ENCODE data around the gene ZNF740. TPM values are rescaled to one million over a fixed set of nuclear protein-coding genes. Genes with fewer than 3 reads are reported as not detected.
"Not testable (repeated sequence)": the region's sequence is repeated elsewhere in the genome, so short reads cannot be mapped to it uniquely, and the experiment has no call there.

ZNF740 gene
- total RNA-seq, 1 donor from 2014 or later, result 19.6 TPM

DNA sequence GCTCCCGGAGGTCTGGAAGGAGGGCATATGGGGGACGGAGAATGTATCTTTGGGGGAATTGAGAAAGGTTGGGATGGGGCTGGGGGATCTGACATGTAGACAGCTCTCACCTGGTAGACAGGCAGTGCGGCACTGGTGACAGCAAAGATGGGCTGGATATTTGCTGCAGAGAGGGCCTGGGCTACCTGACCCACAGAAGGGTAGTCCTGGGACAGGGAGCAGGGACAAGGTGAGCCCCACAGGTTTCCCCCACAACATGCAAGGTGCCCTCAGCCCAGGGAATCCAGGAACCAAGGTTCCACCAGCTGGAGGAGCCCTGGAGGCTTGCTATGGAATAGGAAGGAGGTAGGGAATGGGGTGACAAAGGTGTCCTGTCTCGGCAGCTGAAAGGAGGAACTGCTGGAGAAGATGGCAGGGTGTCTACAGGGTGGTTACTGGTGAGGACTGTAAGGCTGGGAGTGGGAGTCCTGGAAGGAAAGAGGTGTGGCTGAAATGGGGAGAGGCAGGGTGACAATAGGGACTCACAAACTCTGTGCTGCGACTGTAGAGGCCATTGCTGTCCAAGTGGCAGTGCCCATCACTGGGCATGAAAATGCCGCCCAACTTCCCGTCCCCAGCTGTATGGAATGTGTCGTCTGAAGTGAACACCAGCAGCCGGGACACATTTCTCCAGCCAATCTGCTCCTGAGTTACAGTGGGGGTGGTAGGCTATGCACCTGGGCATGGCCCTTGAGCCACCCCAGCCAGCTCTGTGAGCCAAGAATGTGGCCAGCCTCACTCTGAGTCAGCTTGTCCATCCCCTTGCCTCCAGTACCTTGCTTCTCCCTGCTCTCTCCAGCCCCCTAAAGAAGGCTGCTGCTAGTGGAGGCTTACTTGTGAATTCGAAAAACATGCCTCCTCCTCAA lies 15.2 kb downstream of the ZNF740 start:
- ATAC-seq, result no peak

DNA sequence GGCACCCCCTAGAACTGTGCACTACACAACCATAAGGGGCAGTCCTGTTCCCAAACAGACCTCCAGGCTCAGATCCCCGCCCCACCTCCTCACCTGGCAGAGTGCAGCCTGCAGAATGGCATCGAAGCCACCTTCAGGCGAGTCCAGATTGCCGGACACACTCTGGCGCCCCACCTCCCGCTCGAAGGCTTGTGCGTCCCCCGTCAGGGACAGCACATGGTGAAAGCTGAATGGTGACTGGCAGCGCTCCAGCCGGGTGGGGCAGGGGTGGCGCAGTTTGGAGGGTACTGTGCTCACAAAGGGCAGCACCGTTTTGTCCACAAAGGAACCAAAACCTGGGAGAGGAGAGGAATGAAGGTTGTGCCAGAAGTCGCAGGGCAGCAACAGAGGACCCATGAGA lies 16.0 kb downstream of the ZNF740 start:
- ATAC-seq, result no peak

DNA sequence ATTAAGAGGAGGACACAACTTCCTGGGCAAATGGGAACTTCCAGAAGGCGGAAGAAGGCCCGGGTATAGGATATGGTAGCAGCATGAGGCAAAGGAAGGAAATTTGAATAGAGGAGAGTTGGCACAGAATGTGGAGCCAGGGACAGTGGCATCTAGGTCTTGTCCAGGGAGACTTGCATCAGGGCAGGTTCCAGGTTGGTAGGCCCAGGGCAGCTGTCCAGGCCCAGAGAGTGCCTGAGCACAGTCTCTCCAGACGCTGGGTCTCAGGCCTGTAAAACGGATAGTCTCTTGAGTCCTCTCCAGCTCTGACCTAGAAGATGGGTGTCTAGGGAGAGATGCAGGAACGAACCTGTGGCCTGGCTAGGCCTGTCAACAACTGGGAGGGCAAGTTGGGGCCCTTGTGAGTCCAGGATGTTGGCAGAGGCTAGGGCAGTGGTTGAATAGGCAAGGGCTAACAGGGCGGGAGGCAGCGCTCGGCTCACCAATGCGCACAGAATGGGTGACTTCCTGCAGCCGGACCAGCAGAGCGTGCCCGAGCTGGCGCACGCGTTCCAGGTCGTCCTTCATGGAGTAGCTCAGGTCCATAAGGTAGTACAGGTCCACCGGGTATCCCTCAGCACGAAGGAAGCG lies 16.6 kb downstream of the ZNF740 start:
- ATAC-seq, result peak; percentile 27

DNA sequence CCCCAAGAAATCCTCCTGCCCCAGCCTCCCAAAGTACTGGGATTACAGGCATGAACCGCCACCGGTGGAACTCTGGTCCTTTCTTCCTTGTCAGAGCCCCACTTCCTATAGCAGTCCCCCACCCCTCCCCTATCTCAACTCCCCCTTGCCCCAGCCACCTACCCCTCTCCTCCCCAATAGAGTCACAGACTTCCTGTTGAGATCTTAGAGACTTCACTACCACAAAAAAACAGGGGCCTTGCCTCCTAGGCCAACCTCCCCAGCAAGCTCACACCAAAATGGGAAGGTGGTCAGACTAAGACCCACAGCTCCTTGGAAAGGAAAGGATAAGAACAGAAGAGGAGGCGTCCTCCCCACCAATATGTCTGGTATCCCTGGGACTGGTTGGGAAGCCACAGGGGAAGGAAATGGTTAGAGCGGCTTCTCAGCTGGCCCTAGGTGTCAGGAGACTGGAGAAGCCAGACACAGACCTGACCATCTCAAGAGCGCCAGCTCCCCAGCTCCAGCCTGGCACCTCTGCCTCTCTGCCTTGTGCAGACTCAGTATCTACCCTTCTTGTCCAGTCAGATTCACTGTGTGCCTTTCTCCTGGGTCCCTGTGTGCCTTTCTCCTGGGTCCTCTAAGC lies 18.1 kb downstream of the ZNF740 start:
- no peak for ATAC-seq

DNA sequence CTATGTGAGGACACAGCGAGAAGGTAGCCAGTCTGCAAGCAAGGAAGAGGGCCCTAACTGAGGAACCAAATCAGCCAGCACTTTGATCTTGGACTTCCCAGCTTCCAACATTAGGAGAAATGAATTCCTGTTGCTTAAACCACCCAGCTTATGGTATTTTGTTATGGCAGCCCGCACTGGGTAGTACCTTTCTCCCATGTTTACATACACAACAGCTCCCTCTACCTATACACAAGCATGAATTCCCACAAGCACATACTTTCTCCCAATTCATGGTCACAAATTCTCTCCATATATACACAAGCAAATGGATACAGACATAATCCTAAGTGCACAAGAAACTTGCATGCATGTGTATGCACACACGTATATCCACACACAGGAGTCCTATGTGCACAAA lies 19.2 kb downstream of the ZNF740 start:
- ATAC-seq, result no peak

DNA sequence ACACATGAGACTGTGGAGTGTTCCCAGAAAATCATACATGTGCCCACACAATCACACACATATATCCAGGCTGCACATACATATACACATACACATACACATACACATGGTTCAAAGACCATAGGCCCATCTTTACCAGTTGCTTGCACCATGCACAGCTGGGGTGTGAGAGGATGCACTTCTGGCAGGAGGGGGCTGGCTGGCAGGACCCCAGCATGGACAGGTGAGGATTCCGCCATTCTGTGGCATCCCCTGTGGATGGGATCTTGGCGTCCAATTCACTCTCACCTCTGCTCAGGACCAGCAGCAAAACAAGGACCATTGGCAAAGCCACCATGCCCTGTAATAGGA lies 19.6 kb downstream of the ZNF740 start:
- no peak for ATAC-seq

DNA sequence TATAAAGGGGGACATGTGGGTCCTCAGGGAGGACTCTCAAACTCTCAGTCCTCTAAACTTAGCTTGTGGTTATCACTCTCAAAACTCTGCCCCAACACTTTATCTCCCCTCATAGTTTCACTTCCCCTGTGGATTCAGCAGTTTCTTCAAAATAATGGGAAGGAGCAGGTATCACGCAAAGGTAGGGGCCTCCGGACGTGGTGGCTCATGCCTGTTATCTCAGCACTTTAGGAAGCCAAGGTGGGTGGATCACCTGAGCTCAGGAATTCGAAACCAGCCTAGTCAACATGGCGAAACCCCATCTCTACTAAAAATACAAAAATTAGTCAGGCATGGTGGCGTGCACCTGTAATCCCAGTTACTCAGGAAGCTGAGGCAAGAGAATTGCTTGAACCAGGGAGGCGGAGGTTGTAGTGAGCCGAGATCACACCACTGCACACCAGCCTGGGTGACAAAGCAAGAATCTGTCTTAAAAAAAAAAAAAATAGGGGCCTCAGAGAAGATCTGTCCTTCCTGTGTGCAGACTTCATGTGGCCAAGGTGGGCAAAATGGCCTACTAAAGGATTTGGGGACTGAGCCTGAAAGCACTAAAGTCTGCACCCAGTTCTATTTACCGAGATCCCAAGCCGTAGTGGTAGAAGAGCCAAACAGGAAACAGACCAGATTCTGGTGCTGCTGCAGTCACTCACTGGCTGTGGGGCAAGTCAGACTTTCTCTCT lies 20.1 kb downstream of the ZNF740 start:
- no peak for ATAC-seq

DNA sequence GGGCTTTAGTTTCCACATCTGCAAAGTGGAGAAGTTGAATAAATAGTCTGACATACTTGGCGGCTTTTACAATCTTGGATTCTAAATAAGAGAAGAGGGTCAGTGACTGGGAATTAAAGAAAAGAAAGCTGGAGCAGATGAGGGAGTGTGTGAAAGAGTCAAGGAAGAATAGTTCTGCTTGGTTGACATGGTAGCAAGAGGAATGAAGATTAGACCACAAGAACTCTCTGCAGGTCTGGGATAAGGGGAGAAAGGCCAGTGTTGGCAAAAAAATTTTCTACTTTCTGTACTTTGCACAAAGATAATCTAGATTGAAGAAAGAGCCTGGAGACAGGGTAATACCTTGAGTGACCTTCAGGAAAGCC lies 20.6 kb downstream of the ZNF740 start:
- no peak for ATAC-seq

DNA sequence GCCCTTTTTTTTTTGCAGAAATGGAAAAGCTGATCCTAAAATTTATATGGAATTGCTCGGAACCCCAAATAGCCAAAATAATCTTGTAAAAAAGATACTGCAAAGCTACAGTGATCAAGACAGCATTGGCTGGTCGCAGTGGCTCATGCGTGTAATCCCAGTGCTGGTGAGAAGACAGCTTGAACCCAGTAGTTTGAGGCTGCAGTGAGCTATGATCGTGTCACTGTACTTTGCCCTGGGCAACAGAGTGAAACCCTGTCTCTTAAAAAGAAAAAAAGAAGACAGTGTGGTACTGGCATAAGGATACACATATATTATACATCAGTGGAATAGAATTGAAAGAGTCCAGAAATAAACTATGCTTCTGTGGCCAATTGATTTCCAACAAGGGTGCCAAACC lies 21.1 kb downstream of the ZNF740 start:
- ATAC-seq, result no peak

DNA sequence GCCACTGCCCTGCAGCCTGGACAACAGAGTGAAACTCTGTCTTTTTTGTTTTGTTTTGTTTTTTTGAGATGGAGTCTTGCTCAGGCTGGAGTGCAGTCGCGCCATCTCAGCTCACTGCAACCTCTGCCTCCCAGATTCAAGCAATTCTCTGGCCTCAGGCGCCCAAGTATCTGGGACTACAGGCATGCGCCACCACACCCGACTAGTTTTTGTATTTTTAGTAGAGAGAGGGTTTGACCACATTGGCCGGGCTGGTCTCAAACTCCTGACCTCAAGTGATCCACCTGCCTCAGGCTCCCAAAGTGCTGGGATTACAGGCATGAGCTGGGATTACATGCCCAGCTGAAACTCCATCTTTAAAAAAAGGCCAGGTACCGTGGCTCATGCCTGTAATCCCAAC lies 21.8 kb downstream of the ZNF740 start:
- not testable (repeated sequence) for ATAC-seq

DNA sequence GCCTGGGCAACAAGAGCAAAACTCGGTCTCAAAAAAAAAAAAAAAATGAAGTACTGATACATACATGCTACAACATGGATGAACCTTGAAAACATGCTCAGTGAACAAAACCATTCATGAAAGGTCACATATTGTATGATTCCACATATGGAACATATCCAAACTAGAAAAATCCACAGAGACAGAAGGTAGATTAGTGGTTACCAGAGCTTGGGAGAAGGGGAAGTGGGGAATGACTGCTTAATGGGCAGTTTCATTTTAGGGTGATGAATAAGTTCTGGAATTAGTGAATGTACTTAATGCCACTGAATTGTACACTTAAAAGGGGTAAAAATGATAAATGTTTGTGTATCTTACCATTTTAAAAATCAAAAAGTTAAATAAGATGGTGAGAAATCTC lies 23.8 kb downstream of the ZNF740 start:
- no peak for ATAC-seq

DNA sequence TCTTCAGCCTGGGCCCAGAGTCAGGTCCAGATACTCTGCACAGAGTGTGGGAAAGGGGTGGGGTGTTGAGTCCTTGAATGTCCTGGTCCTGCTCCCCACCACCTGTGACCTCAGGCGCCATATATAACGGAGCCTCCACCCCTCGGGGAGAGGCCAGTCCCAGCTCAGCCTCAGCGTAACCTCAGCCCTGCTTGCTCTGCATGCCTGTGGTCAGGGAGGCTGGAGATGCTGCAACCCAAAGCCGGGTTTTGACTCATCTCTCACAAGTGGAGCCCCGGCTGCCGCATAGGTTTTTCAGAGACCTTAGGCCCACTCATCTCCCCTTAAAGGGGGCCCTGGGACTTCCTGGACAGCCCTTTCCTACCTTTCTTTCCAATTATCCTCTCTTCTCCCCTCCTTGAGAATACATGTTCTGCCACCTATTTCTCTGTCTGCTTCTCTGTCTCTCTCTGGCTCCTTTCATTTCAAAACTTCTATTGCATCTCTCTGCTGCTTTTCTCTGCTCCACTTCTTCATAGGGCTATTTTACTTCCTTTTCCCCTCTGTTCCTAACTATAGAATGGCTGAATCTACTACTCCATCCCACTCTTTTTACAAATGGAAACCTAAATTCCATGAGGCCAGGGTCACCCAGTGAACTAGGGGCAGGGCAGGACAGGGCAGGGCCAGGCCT lies 25.4 kb downstream of the ZNF740 start:
- ATAC-seq, result peak; percentile 13

DNA sequence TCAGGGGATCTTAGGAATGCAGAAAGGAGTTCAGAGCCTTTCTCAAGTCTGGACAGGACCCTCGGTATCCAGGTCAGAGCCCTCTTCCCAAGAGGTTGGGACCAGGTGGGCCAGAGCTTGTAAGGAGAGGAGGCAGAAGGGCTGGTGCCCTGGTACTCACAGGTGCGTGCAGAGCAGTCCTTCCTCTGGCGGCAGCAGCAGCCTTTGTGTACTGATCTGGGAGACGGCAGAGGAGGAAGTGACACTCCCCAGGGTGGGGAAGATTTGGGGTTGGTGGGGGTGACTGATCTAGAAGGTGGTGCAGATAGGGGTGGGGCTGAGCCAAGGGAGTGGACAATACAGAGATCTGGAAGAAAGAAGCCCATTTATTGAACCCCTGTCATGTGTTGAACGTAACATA lies 26.5 kb downstream of the ZNF740 start, which contains the start of gene ITGB7:
TSS of gene ITGB7 (minus strand) at position 210 of the 400 bp plus-strand sequence. CDS start 6,808 bp downstream, outside the sequence.
- ATAC-seq, result peak; percentile 67

DNA sequence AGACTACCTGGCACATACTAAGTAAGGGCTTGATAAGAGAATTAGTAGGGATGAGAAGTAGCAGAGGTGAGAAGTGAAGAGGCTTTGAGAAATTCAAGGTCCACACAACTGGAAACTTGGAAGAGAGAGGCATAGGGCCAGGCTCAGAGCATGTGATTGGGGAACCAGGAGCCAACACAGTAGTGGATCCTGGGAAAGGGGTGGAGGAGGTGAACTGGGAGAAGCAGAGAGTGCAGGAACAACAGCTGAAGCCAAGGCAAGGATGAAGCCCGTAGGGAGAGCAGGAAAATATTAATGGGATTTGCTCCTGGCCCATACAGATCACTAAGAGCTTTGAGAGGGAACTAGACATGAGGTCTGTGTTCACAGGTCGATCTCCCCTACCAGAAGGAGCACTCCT lies 27.9 kb downstream of the ZNF740 start:
- no peak for ATAC-seq

DNA sequence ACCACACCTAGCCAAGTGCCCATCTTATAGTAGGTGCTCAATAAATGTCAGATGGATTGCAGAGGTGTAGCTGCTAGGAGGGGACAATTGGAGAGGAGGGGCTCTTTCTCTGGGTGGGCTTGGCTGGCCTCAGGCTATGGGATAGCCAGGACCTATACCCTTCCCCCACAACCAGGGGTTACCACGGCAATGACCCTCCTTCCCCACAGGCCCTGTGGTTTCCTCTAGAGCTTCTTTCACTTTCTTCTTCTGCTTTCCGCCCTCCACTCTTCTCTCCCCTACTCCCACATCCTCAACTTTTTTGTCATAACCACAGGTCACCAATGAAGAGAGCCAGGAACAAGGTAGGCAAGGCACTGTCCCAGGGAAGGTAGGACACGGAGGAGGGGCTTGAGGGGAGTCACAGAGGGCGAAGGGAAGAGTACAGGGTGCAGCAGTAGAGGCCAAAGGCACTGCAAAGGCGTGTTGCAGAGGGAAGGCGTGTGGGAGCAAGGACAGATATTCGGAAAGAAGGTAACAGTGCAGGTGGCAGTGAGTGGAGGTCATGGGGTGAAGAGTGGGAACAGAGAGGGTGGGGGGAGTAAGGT lies 28.4 kb downstream of the ZNF740 start:
- peak; percentile 4 for ATAC-seq

DNA sequence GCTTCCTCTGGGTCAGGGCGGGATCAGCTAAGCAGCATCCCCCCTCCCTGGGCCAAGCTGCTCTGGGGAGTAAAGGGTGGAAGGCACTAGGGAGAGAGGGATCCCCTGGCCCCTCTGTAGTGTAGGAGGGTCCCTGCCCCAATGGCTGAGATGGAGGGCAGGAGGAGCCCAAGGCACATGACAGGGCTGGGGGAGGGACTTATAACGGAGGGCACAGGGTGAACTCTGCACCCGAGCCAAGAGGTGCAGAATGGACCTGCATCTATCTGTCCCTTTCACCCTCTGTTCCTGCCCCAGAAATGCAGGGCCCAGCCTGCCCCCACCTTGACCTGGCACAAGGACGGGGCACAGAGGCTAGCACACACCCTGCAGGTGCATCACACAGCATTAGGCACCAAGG lies 30.3 kb downstream of the ZNF740 start:
- ATAC-seq, result peak; percentile 1

DNA sequence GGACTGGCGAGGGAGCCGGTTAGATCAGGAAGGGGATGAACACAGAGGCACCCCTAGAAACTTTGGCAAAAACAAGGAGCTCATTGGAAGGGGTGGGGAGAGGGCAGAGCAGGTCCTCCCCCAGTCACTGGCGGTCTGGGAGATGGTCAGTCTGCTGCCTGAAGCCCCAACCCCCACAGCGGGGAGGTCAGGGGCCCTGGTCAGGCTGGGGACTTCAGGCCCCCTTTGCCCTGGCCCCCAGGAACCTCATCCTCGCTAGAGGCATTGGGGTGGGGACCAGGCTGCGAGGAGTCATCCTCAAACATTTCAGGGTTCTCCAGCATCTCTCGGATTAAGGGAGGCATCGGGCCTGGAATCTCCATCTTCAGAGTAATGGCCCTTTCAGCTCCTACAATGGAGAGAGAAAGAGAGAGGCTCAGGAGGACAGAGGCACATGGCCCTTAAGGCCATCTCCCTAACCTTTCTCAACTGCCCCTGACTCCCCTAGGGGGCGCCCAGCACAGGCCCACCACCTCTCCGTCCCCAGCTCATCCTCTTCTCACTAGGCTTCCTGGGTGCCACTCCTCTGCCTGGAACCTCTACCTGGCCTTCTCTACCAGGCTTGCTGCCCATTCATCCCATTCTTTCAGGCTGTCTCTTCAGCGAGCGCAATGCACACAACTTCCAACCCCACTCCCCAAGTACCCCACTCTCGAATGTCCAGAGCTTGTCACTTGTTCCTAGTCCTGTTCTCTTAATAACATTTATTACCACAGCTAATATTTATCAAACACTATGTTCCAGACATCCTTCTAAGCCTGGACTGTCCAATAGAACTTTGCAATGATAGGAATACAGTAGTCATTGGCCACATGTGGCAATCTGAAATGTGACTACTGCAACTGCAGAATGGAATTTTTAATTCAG lies 31.2 kb downstream of the ZNF740 start:
- no peak for ATAC-seq

DNA sequence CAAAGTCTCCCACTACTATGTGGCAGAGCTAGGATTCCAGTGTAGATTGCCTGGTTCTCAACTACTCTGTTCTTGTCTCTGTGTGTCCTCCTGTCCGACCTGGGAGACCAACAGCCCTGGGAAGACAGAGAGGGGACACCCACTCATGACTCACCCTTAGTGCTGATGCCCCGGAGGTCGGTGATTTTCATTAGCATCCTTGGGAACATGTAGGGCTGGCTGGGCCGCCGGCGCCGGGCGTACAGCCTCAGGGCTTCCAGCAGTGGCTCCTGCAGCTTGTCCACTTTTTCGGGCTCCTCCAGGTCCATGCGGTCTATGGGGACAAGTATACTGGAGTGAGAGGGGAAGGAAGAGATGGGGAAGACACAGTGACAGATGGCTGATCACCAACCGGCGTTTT lies 32.4 kb downstream of the ZNF740 start:
- no peak for ATAC-seq

DNA sequence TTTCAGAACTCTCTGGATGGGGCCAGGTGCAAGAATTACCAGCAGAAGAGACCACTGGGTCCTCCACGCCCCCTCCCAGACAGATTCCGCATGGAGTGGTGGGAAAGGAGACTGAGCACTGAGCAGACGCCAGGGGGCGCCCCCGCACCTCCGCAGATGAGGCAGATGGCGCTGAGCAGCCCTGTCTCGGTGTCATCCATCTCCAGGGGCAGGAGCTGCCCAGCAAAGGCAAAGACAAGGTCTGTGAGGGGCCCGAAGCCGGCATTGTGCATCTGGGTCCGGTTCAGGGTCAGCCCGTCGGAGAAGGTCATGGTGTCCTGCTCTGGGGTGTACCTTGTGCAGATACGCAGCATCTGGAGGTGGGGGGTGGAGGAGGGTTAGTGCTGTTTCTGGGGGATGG lies 32.8 kb downstream of the ZNF740 start:
- peak; percentile 38 for ATAC-seq

DNA sequence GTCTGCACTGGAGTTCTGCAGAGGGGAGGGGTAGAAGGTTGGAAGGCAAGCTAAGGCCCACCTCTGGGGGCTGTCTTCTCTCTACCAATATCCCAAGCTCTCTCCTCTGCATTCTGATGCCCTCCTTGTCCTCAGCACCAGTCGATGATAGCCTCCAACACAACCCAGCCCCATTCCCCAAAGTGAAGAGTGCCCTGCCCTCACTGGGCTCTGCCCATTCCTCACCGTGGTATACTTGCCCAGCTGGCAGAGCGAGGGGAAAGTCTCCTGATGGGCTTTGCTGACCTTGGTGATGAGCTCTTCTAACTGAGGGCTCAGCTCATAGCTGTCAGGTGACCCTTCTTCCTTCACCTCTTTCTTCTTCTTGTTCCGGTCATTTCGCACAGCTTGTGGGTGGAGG lies 33.7 kb downstream of the ZNF740 start:
- no peak for ATAC-seq
